Fibroblast of skin of right biceps (primary cell): ENCODE data around the gene CHRM4.
A peak's percentile ranks its signal among the peaks of the same experiment; 100 is the strongest.
"Not testable (repeated sequence)": the region's sequence is repeated elsewhere in the genome, so short reads cannot be mapped to it uniquely, and the experiment has no call there.

Experiments used
- DNase-seq: peaks from one replicate; pipeline ENCODE4 v3.0.0-alpha.2; 2013

CHRM4 gene

GRCh38 chr11:46381819-46382645, 9.5 kb downstream of the CHRM4 start:
- peak; percentile 47 for DNase-seq

DNA sequence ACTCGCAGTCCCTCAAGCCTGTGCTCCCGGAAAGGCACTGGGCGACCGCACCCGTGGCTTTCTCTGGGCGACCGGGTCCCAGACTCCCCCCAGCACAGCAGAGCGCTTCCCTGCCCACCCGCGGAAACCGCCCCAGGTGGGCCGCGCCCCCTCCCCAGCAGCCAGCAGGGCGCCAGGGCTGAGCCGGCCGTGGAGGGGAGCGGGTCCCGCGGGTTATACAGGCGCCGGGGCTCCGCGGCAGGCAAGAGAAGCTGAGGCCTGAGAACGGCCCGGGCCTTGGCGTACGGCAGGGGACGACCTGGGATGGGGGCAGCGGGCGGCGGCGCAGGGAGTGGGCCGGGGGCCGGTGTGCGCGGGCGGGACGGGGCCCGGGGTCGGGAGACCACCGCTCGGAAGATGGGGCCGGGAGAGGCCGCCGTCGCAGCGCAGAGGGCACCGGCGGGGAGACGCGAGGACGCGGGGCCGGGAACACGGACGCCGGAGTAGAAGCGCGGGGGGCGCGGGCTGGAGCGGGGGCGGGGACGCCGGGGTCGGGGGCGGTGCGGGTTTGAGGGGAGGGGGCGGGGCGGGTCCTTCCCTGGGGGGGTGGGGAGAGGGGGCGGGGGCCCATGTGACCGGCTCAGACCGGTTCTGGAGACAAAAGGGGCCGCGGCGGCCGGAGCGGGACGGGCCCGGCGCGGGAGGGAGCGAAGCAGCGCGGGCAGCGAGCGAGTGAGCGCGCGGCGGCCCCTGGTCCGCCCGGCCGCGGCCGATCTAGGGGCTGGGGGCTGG, 10.3 kb downstream of the CHRM4 start, which contains the start of gene MDK:
TSS of gene MDK (plus strand) at position 622 of the 771 bp plus-strand sequence. CDS start 389 bp downstream, outside the sequence.
- peak; percentile 54 for DNase-seq

GRCh38 chr11:46380340-46381047, 11.1 kb downstream of the CHRM4 start:
- DNase-seq: peak; percentile 48

DNA sequence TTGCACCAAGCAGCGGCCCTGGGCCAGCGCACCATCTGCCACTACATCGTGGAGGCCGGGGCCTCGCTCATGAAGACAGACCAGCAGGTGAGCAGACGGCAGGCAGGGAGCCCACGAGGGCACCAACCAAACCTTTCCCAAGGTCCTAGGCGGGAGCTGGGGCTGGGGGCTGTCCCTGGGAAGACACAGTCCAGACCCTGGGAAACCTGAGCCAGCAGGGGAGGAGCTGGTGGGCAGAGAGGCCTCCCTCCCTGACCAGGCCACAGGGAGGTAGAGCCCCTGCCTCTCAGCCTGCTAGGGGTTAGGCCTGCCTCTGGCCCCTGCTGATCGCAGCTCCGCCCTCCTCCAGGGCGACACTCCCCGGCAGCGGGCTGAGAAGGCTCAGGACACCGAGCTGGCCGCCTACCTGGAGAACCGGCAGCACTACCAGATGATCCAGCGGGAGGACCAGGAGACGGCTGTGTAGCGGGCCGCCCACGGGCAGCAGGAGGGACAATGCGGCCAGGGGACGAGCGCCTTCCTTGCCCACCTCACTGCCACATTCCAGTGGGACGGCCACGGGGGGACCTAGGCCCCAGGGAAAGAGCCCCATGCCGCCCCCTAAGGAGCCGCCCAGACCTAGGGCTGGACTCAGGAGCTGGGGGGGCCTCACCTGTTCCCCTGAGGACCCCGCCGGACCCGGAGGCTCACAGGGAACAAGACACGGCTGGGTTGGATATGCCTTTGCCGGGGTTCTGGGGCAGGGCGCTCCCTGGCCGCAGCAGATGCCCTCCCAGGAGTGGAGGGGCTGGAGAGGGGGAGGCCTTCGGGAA, 11.9 kb downstream of the CHRM4 start:
- DNase-seq: not testable (repeated sequence)

- no peak for DNase-seq
Measured at GRCh38 chr11:46378811-46379481, 12.6 kb downstream of the CHRM4 start.

DNA sequence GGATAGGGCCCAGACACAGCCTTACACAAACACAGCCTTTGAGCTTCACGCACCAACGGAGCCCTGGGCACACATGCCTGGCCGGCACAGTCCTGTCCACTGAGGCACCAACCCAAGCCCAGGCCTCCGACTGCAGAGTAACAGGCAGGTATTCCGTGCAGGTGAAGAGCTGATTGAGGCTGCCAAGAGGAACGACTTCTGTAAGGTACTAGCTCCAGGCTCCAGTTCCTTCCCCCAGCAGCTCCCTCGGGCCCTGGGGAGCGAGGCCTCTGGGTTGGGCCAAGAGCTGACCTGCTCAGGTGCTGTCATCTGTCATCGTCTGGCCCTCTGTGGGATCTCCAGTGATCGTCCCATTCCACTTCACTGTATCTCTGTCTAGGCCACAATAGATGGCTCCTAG, 13.3 kb downstream of the CHRM4 start:
- no peak for DNase-seq

- no peak for DNase-seq
Measured at GRCh38 chr11:46377831-46378230, 13.7 kb downstream of the CHRM4 start.

DNA sequence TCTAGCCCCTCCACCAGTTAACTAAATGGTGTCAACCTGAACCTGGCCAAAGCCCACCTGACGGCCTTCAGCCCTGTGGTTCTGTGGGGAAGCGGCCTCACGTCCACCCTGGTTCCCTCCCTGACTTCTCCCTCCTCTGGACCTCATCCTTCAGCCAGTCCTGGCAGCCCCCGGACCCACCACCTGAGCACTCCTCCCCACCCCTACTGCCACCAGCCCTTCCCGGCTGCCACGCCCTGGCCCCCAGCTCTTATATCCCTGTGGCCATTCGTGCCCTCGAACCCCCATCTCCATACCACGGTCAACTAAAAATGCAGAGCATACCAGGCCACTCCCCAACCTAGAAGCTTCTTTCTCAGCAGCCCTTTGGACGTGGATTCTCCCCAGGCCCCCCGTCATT, 14.3 kb downstream of the CHRM4 start:
- DNase-seq: no peak

DNA sequence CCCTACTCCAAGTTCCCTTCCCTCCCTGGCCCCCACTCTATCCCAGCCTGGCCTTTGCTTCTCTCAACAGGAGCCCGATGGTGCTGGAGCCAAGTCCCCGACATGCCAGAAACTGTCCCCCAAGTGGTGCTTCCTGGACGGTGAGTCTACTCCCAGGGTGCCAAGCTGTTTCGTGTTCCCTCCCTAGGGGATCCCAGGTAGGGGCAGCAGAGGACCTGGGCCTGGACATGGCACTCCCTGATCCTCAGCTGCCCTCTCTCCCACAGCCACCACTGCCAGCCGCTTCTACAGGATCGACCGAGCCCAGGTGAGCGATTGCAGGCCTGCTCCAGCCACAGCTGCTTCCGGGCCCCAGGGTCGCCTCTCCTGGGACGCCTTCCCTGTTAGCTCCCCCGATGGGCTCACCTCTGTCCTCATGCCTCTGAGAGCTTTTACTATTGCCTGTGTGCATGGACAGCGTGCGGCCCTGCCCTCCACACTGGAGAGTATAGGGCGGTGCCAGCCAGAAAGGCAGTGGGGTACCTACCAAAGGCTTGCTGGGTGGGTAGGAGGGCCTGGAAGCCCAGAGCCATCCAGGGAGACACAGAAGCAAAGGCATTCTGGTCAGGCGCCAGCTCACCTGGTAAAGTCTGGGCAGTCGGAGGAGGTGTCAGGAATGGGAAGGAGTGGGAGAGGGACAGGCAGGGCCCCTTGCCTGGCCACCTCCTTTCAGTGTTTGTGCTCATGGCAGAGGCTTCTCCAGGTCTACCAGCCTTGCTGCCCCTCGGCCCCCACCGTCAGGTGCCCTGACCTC, 15.1 kb downstream of the CHRM4 start:
- DNase-seq: no peak

GRCh38 chr11:46375392-46376101, 16.0 kb downstream of the CHRM4 start:
- no peak for DNase-seq

GRCh38 chr11:46374815-46375214, 16.8 kb downstream of the CHRM4 start:
- no peak for DNase-seq

DNA sequence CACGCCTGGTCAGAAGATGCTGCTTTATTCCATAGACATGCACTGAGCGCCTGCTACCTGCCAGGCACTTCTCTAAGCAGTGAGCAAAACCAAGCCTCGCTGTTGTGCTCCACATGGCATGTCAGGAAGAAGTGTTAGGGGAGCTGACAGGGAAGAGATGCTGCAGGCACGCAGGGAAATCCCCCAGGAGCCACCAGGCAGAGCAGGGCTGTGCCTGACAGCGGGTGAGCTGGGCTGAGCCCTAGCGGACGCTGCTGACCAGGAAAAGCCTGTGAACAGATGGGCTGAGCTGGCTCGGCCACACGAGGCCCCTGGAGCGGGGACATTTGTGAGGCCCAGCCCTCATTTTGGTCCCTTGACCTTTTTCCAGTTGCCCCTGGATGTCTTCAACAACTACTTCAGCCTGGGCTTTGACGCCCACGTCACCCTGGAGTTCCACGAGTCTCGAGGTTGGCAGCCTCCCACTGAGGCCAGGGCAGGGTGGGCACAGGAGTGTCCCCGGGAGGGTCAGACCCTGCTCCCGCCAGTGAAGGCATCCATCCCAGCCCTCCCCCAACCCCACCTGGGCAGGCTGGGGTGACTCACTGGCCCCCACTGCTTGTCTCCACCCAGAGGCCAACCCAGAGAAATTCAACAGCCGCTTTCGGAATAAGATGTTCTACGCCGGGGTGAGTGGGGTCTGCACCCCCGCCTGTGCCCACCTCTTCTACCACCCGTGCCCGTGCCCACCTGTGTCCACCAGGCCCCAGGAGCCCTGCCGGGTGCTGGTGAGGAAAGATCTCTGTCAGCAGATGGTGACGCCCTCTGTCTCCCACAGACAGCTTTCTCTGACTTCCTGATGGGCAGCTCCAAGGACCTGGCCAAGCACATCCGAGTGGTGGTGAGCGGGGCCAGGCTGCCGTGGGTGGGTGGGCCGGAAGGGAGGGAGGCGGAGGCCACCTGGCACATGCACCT, 17.5 kb downstream of the CHRM4 start:
- no peak for DNase-seq

GRCh38 chr11:46372501-46372900, 19.1 kb downstream of the CHRM4 start:
- DNase-seq: not testable (repeated sequence)

- DNase-seq: no peak
Measured at GRCh38 chr11:46372086-46372485, 19.5 kb downstream of the CHRM4 start.

- not testable (repeated sequence) for DNase-seq
Measured at GRCh38 chr11:46371262-46371661, 20.3 kb downstream of the CHRM4 start.

DNA sequence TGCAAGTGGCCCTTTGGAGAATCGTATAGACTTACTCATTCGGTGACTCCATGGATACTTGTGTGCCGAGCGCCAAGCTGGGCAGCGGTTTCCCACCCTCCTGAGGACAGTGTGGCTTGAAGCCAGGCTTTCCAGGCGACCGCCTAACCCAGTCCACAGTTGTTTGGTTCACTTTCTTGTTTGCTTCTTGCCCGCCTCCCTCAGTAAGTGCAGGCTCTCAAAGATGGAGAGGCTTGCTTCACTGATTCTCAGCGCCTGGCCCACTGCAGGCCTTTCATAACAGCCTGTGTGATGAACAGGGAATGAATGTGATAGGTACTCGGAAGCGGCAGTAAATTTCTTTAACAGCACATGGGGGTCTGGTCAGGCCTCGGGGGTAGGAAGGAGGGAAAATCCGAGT, 21.3 kb downstream of the CHRM4 start:
- DNase-seq: no peak

DNA sequence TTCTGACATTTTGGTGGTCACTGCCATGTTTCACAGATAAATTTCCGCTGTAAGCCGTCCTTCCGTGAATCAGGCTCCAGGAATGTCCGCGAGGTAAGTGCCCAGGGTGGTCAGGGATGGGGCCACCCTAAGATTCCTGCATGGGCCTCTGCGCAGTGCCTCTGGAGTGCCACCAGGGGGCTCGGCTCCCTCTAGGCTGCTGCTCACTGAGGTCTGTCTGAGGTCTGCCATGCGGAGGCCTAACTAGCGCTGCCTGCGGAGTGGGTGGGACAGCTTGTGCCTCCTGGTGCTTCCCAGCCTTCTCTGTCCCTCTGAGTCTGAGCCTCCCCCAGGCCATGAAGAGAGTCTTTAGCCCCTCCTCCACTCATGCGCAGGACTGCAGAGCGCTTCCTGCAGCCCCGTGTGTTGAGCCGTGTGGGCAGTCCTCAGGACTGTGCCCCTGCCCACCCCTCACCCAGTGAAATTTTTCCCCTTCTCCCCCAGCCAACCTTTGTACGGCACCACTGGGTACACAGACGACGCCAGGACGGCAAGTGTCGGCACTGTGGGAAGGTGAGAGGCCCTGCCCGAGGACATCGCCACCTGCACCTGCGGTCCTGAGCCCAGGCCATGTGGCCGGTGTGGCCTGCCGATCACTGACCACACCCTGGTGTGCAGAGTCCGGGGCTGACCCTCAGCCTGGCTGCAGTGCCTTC, 22.0 kb downstream of the CHRM4 start:
- DNase-seq: peak; percentile 70

DNA sequence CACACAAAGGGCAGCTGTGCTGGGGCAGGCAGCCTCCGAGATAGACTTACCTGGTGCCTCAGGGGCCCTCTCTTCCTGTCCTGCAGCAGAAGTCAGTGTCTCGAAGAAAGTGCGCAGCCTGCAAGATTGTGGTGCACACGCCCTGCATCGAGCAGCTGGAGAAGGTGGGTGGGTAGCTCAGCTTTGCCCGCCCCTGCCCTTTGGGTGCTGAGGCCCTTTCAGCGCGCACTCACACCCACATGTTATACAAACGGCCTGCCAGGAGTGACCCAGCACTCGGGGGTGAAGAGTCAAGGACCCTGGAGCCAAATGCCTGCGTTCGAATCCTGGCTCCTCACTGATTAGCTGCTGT, 23.7 kb downstream of the CHRM4 start:
- no peak for DNase-seq
